NB4 (cell line): Measurements from ENCODE around the gene ELMOD1.

Experiments used
- CTCF ChIP-seq: IDR thresholded peaks from one replicate; pipeline ENCODE4 v1.5.1; 2012; ENCODE audit warnings: low read depth, low read length
- MAX ChIP-seq: IDR thresholded peaks from 2 replicates; pipeline ENCODE4 v1.6.1; 2011; ENCODE audit warnings: low read depth, low read length
- MYC ChIP-seq: IDR thresholded peaks from 2 replicates; pipeline ENCODE4 v1.6.1; 2011; ENCODE audit warnings: low read depth, low read length
- POLR2A ChIP-seq: IDR thresholded peaks from 2 replicates; pipeline ENCODE4 v1.6.1; 2011; ENCODE audit warnings: mild to moderate bottlenecking; ENCODE audit not compliant: insufficient read length; ENCODE audit errors: extremely low read depth

- TF ChIP-seq CTCF = no peak
- TF ChIP-seq MAX = no peak
- no peak for TF ChIP-seq POLR2A
- no peak for TF ChIP-seq MYC
Measured at GRCh38 chr11:107631043-107631442, 40.1 kb downstream of the ELMOD1 start.
